ENCODE data around the gene MTERF4.
"Not testable (repeated sequence)": the region's sequence is repeated elsewhere in the genome, so short reads cannot be mapped to it uniquely, and the experiment has no call there.

The MTERF4 gene

GRCh38 chr2:241110089-241110606 lies 8.1 kb upstream of the MTERF4 start:
- DNase-seq, result no peak

GRCh38 chr2:241109210-241110088 lies 7.4 kb upstream of the MTERF4 start:
- no peak for DNase-seq

- DNase-seq, result no peak
Measured at GRCh38 chr2:241108271-241109209, 6.5 kb upstream of the MTERF4 start.

- no peak for DNase-seq
Measured at GRCh38 chr2:241107031-241107783, 5.1 kb upstream of the MTERF4 start.

GRCh38 chr2:241105641-241106040 lies 3.6 kb upstream of the MTERF4 start:
- no peak for DNase-seq

- DNase-seq, result not testable (repeated sequence)
Measured at GRCh38 chr2:241104611-241105010, 2.5 kb upstream of the MTERF4 start.

- no peak for DNase-seq
Measured at GRCh38 chr2:241103176-241103595, 1.1 kb upstream of the MTERF4 start.

- DNase-seq, result no peak
Measured at GRCh38 chr2:241099246-241099645, 2.8 kb downstream of the MTERF4 start.

GRCh38 chr2:241096979-241097378 lies 5.1 kb downstream of the MTERF4 start:
- DNase-seq, result no peak

- DNase-seq, result peak; percentile 35 to 40
Measured at GRCh38 chr2:241095594-241096290, 6.3 kb downstream of the MTERF4 start.

- no peak for DNase-seq
Measured at GRCh38 chr2:241094924-241095420, 7.1 kb downstream of the MTERF4 start.

- DNase-seq, result no peak
Measured at GRCh38 chr2:241094172-241094571, 7.9 kb downstream of the MTERF4 start.

GRCh38 chr2:241093133-241093781 lies 8.8 kb downstream of the MTERF4 start:
- DNase-seq, result not testable (repeated sequence)

GRCh38 chr2:241092677-241093076 lies 9.4 kb downstream of the MTERF4 start:
- no peak for DNase-seq

- DNase-seq, result no peak
Measured at GRCh38 chr2:241091734-241092445, 10.2 kb downstream of the MTERF4 start.

- DNase-seq, result no peak
Measured at GRCh38 chr2:241091201-241091600, 10.9 kb downstream of the MTERF4 start.

- DNase-seq, result no peak
Measured at GRCh38 chr2:241088791-241089732, 13.0 kb downstream of the MTERF4 start.

- DNase-seq, result no peak
Measured at GRCh38 chr2:241088376-241088775, 13.7 kb downstream of the MTERF4 start.

Measured in activated CD4-positive, alpha-beta T cell treated with anti-CD3 and anti-CD28 coated beads for 4 hours (primary cell).